Esophagus muscularis mucosa (tissue), 4 donors: ENCODE results near the gene STIP1.

Experiments used
- CTCF ChIP-seq, 3 experiments: fragments of 200-600 bp in 2 of 3; fragments of 450-650 bp in 1 of 3; sonication (generic) in 2 of 3; IDR thresholded peaks; one replicate each; pipeline ENCODE4 v1.5.1; 2017 to 2019; ENCODE audit warnings: antibody characterized with exemption in 3 of 3, mild to moderate bottlenecking in 2 of 3, moderate library complexity in 1 of 3
- EP300 ChIP-seq: sonication (generic); formaldehyde crosslinking; IDR thresholded peaks from one replicate; pipeline ENCODE4 v1.6.1; 2017; ENCODE audit warnings: antibody characterized with exemption
- POLR2A ChIP-seq: fragments of 450-650 bp; IDR thresholded peaks from one replicate; pipeline ENCODE4 v1.6.1; 2017; ENCODE audit warnings: antibody characterized with exemption, moderate library complexity, mild to moderate bottlenecking, low read depth
- POLR2AphosphoS5 ChIP-seq, 2 donors: sonication (generic); formaldehyde crosslinking; IDR thresholded peaks; one replicate each; pipeline ENCODE4 v1.6.1; 2017; ENCODE audit warnings: antibody characterized with exemption in 2 of 2

- TF ChIP-seq EP300 (no peak), CTCF (IDR thresholded peaks at IDR 0.05) (no peak), POLR2A (no peak), POLR2AphosphoS5 (IDR thresholded peaks at IDR 0.05) (no peak)
These were observed 17.6 kb downstream of the STIP1 start for GRCh38 chr11:64203421-64204079.
